Stimulated activated naive CD8-positive, alpha-beta T cell treated with anti-CD3 and anti-CD28 coated beads, Interleukin-15, amount 100 ng/mL, for 72 hours (primary cell): Measurements from ENCODE around the gene AMER3.

ENCODE experiments used
- ATAC-seq: fragments of 150-1000 bp; cut with Tn5 transposase; 2 replicates; pipeline ENCODE4 v1.10.0; 2021; ENCODE audit warnings: mild to moderate bottlenecking, moderate library complexity
- DNase-seq, 2 donors: peaks; one replicate each; pipeline ENCODE4 v3.0.0; 2021 to 2022
- H3K27ac Mint-ChIP-seq, 2 donors: one replicate each; pipeline ENCODE4 v1.8.0; 2022; ENCODE audit warnings: mild to moderate bottlenecking in 2 of 2, mixed read lengths in 2 of 2, moderate library complexity in 2 of 2
- H3K27me3 Mint-ChIP-seq: one replicate; pipeline ENCODE4 v1.8.0; 2022; ENCODE audit warnings: mixed read lengths
- H3K4me1 Mint-ChIP-seq: one replicate; pipeline ENCODE4 v1.8.0; 2022; ENCODE audit warnings: mild to moderate bottlenecking, mixed read lengths
- H3K4me3 Mint-ChIP-seq, 2 donors: one replicate each; pipeline ENCODE4 v1.8.0; 2022; ENCODE audit warnings: mild to moderate bottlenecking in 2 of 2, mixed read lengths in 2 of 2, moderate library complexity in 1 of 2
- H3K9me3 Mint-ChIP-seq, 2 donors: one replicate each; pipeline ENCODE4 v1.8.0; 2022; ENCODE audit warnings: mixed read lengths in 2 of 2

The AMER3 gene

GRCh38 chr2:130763405-130763804 lies 8.1 kb downstream of the AMER3 start:
- no peak for ATAC-seq
- Mint-ChIP-seq H3K9me3 (no peaks in the 10 kb centered on the region), H3K27ac (no peak overlapping the region), H3K4me1 (no peaks in the 10 kb centered on the region), H3K4me3 (no peak overlapping the region), H3K27me3 (peaks cover 26% of the 10 kb centered on the region)
- no peak for DNase-seq

DNA sequence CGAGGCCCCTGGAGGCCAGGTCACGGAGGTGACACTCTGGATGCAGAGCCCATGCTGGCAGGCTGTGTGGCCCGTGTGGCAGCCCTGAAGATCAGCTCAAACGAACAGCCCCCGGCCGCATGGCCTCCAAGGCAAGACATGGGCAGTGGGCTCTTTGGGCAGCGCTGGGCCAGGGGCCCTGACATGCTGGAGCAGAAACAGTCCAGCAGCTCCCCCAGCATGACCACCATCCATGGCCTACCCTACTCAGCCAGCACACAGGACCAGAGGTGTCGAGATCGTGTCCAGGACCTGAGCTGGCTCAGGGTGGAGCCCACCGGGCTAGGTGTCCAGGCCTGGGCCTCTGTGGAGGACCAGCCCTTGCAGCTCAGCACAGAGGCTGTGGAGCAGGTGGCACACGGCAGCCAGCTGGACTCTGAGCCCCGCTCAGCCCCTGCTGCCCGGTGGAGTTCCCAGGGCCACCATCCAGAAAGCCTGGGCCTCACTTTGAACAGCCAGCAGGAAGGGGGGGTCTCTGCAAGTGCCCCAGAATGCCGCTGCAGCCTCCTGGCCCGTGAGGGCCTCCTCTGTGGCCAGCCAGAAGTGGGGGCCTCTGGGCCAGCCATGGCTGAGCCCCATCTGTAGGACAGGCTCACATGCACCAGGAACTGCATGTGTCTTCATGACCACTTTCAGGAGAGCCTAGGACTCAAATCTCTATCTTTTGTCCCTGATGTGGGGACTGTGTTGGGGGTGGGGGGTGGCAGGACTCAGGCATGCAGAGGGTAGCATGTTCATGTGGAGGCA lies 8.9 kb downstream of the AMER3 start:
- no peak overlapping the region for H3K4me3 Mint-ChIP-seq

GRCh38 chr2:130764821-130765115 lies 9.4 kb downstream of the AMER3 start:
- Mint-ChIP-seq H3K4me3 (no peak overlapping the region), H3K9me3 (no peaks in the 10 kb centered on the region), H3K27ac (no peak overlapping the region), H3K27me3 (peaks cover 40% of the 10 kb centered on the region), H3K4me1 (no peaks in the 10 kb centered on the region)
- ATAC-seq (no peak), DNase-seq (no peak)

More for the DNA sequence above, 8.9 kb downstream of the AMER3 start:
- H3K27me3 Mint-ChIP-seq: peaks cover 34% of the 10 kb centered on the region
- ATAC-seq (no peak), DNase-seq (no peak)
- H3K9me3 Mint-ChIP-seq: no peaks in the 10 kb centered on the region
- no peaks in the 10 kb centered on the region for H3K4me1 Mint-ChIP-seq
- H3K27ac Mint-ChIP-seq: no peak overlapping the region

- ATAC-seq (no peak), DNase-seq (no peak)
- no peak overlapping the region for H3K27ac Mint-ChIP-seq
- peaks cover 42% of the 10 kb centered on the region for H3K27me3 Mint-ChIP-seq
- H3K9me3 Mint-ChIP-seq: no peaks in the 10 kb centered on the region
- H3K4me1 Mint-ChIP-seq: no peaks in the 10 kb centered on the region
- no peak overlapping the region for H3K4me3 Mint-ChIP-seq
These were observed 10.1 kb downstream of the AMER3 start for GRCh38 chr2:130765464-130765863.

GRCh38 chr2:130766037-130766436 lies 10.7 kb downstream of the AMER3 start:
- ATAC-seq: no peak
- Mint-ChIP-seq H3K9me3 (no peaks in the 10 kb centered on the region), H3K27me3 (peaks cover 36% of the 10 kb centered on the region)

GRCh38 chr2:130766711-130767407 lies 11.5 kb downstream of the AMER3 start:
- no peak for DNase-seq
- H3K27me3 Mint-ChIP-seq: peaks cover 28% of the 10 kb centered on the region
- H3K4me1 Mint-ChIP-seq: no peaks in the 10 kb centered on the region

More at GRCh38 chr2:130766037-130766436, 10.7 kb downstream of the AMER3 start:
- Mint-ChIP-seq H3K4me3 (no peak overlapping the region), H3K4me1 (no peaks in the 10 kb centered on the region), H3K27ac (no peak overlapping the region)
- no peak for DNase-seq

GRCh38 chr2:130767408-130767775 lies 12.1 kb downstream of the AMER3 start:
- Mint-ChIP-seq H3K27ac (no peak overlapping the region), H3K9me3 (no peaks in the 10 kb centered on the region), H3K4me3 (no peak overlapping the region), H3K4me1 (no peaks in the 10 kb centered on the region), H3K27me3 (peaks cover 26% of the 10 kb centered on the region)
- ATAC-seq (no peak), DNase-seq (no peak)

More at GRCh38 chr2:130766711-130767407, 11.5 kb downstream of the AMER3 start:
- ATAC-seq: no peak
- Mint-ChIP-seq H3K9me3 (no peaks in the 10 kb centered on the region), H3K27ac (no peak overlapping the region), H3K4me3 (no peak overlapping the region)

GRCh38 chr2:130768191-130768855 lies 13.0 kb downstream of the AMER3 start:
- Mint-ChIP-seq H3K27ac (no peak overlapping the region), H3K9me3 (no peaks in the 10 kb centered on the region), H3K4me3 (no peak overlapping the region), H3K27me3 (peaks cover 26% of the 10 kb centered on the region), H3K4me1 (no peaks in the 10 kb centered on the region)
- peak; percentile 27 for ATAC-seq
- DNase-seq: no peak

GRCh38 chr2:130769343-130769907 lies 14.1 kb downstream of the AMER3 start:
- no peaks in the 10 kb centered on the region for H3K9me3 Mint-ChIP-seq
- H3K4me1 Mint-ChIP-seq: no peaks in the 10 kb centered on the region
- no peak for DNase-seq
- peaks cover 26% of the 10 kb centered on the region for H3K27me3 Mint-ChIP-seq
- H3K27ac Mint-ChIP-seq: no peak overlapping the region
- H3K4me3 Mint-ChIP-seq: no peak overlapping the region
- ATAC-seq: no peak

- DNase-seq (no peak), ATAC-seq (no peak)
- Mint-ChIP-seq H3K4me3 (no peak overlapping the region), H3K4me1 (no peaks in the 10 kb centered on the region), H3K27me3 (peaks cover 25% of the 10 kb centered on the region), H3K27ac (no peak overlapping the region), H3K9me3 (no peaks in the 10 kb centered on the region)
These were observed 21.2 kb downstream of the AMER3 start for GRCh38 chr2:130776550-130776949.

DNA sequence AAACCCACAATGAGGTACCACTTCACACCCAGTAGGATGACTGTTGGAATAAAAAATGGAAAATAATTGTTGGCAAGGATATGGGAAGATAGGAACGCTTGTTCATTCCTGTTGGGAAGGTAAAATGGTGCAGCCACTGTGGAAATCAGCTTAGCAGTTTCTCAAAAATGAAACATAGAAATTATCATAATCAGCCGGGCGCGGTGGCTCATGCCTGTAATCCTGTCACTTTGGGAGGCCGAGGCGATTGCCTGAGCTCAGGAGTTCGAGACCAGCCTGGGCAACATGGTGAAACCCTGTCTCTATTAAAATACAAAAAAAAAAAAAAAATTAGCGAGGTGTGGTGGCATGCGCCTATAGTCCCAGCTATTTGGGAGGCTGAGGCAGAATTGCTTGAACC lies 23.4 kb downstream of the AMER3 start:
- H3K4me1 Mint-ChIP-seq: no peaks in the 10 kb centered on the region
- DNase-seq: no peak
- ATAC-seq: no peak
- no peaks in the 10 kb centered on the region for H3K9me3 Mint-ChIP-seq
- peaks cover 34% of the 10 kb centered on the region for H3K27me3 Mint-ChIP-seq
- H3K4me3 Mint-ChIP-seq: no peak overlapping the region
- H3K27ac Mint-ChIP-seq: no peak overlapping the region

- Mint-ChIP-seq H3K27me3 (peaks cover 28% of the 10 kb centered on the region), H3K4me1 (no peaks in the 10 kb centered on the region), H3K4me3 (no peak overlapping the region), H3K9me3 (no peaks in the 10 kb centered on the region), H3K27ac (no peak overlapping the region)
- DNase-seq (no peak), ATAC-seq (no peak)
These were observed 30.2 kb downstream of the AMER3 start for GRCh38 chr2:130785466-130786055.

DNA sequence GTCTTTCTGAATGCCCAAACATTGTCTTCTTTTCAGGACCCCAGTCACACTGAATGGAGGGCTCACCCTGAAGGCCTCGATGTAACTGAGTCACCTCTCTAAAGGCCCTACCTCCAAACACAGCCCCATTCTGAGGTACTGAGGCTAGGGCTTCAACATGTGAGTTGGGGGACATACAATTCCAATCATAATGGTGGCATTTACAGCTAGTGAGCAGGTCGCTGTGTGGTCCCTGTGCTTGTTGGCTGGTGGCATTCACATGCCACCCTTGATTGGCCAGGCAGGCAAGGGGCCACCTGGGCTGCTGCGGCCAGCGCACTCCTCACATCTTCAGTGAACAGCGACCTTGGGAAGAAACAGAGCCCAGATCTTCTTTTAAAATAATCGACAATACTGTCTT lies 30.7 kb downstream of the AMER3 start:
- Mint-ChIP-seq H3K27ac (no peak overlapping the region), H3K4me1 (no peaks in the 10 kb centered on the region), H3K27me3 (peaks cover 23% of the 10 kb centered on the region), H3K9me3 (no peaks in the 10 kb centered on the region), H3K4me3 (no peak overlapping the region)
- DNase-seq: no peak
- no peak for ATAC-seq

GRCh38 chr2:130787841-130788240 lies 32.5 kb downstream of the AMER3 start:
- no peak overlapping the region for H3K27ac Mint-ChIP-seq
- ATAC-seq (no peak), DNase-seq (no peak)
- no peaks in the 10 kb centered on the region for H3K4me1 Mint-ChIP-seq
- H3K9me3 Mint-ChIP-seq: no peaks in the 10 kb centered on the region
- H3K4me3 Mint-ChIP-seq: no peak overlapping the region
- H3K27me3 Mint-ChIP-seq: peaks cover 14% of the 10 kb centered on the region

DNA sequence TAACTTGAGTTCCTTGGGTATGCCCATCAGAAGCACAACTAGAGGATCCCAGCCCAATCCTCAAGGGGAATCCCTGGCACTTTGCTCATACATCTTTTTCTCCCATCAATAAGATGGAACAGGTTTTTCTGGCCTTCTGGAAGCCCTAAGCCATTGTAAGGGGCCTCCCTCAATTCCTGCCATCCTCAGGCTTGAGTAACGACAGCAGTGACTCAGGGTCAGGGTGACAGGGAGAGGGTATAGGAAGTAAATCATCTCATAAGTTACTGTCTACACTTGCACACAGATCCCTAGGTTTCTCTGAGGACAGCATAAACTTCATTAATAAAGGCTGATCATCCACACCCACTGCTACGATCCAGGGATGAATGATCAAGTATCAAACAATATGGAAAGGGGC lies 35.0 kb downstream of the AMER3 start:
- Mint-ChIP-seq H3K9me3 (no peaks in the 10 kb centered on the region), H3K27me3 (peaks cover 20% of the 10 kb centered on the region), H3K27ac (no peak overlapping the region), H3K4me3 (no peak overlapping the region), H3K4me1 (no peaks in the 10 kb centered on the region)
- no peak for ATAC-seq
- no peak for DNase-seq
